Suppressor macrophage treated with lipopolysaccharide for 4 hours (primary cell): Measurements from ENCODE around the gene HAUS6.
"Not testable (repeated sequence)": the region's sequence is repeated elsewhere in the genome, so short reads cannot be mapped to it uniquely, and the experiment has no call there.

Source experiments
- DNase-seq: peaks from one replicate; pipeline ENCODE4 v3.0.0-alpha.2; 2020

HAUS6 gene

DNA sequence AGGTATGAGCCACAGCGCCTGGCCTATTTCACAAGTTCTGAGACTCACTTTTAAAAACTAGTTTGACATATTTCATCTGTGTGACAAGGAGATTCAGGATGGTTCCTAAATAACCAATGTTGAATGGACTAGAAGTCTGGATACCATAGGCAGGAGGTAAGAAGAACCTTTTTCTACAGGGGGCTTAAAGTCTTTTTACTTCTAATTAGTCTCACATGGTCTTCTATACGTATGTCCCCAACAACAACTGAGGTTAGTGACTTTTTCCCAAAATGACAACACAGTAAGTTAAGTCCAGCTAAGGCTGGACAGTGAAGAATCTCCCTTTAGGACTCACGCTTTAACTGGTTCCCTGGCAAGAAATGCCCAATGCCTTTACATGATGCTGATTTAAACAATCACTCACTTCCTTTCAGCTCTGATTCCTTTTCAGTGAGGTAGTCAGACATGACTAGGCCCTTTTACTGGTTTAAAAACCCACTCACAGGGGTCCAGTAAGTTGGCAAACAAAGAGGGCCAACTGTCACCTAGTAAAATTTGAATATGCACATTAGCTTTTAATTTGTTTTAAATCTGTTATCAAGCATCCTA lies 12.1 kb upstream of the HAUS6 start:
- DNase-seq: no peak

DNA sequence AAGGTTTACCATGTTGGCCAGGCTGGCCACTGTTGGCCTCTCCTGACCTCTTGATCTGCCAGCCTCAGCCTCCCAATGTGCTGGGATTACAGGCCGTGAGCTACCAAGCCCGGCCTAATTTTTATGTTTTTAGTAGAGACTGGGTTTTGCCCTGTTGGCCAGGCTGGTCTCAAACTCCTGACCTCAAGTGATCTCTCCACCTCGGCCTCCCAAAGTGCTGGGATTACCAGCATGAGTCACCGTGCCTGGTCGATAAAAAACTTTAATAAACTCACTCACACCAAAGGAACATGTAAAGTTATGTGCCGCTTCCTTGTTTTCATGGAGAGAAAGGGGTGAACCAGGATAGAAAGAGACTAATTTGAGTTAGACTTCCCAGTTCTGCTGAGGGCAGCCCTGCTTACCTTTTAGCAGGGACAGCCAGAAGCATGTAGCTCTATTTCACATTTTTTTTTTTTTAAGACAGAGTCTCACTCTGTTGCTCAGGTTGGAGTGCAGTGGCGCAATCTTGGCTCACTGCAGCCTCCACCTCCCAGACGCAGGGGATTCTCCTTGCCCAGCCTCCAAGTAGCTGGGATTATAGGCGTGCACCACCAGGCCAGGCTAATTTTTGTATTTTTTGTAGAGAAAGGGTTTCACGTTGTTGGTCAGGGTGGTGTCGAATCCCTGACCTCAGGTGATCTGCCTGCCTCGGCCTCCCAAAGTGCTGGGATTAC lies 11.4 kb upstream of the HAUS6 start:
- DNase-seq: no peak

DNA sequence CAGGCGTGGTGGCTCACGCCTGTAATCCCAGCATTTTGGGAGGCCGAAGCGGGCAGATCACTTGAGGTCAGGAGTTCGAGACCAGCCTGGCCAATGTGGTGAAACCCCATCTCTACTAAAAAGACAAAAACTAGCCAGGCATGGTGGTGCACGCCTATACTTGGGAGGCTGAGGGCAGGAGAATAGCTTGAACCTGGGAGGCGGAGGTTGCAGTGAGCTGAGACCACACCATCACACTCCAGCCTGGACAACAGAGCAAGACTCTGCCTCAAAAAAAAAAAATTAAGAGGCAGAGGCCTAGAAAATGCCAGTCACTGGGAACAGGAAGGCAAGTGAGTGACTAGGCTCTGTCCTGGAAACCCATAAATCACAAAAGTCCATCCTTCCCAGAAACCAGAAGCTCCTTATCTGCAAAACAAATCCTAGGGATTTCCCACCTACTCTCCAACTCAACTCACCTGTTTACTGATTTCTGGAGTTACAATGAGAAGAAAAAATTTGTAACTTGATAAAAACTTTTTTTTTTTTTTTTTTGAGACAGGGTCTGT lies 10.4 kb upstream of the HAUS6 start:
- DNase-seq: not testable (repeated sequence)

DNA sequence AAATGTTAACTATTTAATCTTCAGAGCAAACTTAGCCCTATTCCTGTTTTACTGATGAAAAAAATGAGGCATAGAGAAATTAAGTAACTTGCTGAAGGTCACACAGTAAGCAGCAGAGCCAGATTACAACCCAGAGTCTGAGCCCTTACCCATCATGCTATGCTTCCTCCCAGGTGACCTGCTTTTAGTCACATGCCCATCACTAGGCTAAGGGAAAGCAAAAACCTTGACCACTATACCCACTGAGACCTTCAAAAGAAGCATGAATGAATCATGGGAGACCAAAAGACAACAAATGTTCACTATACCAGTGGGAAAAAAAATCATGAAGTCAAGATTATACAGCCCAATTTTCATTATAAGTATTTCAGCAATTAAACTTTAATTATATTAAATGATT lies 5.3 kb upstream of the HAUS6 start:
- no peak for DNase-seq

DNA sequence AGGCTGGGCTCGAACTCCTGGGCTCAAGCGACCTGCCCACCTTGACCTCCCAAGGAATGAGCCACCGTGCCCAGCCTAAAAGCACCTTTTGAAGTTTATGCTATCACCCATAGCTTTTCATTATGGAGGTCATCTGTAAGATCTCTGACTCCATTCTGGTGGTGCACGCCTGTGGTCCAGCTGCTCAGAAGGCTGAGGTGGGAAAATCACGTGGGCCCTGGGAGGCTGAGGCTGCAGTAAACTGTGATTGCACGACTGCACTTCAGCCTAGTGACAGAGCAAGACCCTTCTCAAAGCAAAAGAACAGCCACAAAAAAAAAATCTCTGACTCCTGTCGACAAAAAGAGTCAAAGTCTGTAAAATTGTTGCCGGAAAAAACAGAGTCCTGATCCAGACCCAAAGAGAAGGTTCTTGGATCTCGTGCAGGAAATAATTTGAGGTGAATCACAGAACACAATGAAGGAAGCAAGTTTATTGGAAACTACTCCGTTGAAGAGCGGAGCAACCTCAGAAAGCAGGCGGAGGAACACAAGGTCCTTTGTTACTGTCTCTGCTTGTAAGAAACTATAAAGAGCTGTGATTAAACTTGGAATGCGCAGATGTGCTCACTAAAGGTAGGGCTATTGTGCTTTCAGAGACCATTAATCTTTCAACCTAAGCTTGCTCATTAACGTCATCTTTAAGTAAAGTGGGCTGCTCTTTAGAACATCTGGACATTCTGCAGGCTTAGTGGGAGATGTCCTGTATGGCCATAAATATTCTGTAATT lies 2.0 kb upstream of the HAUS6 start:
- DNase-seq: no peak

DNA sequence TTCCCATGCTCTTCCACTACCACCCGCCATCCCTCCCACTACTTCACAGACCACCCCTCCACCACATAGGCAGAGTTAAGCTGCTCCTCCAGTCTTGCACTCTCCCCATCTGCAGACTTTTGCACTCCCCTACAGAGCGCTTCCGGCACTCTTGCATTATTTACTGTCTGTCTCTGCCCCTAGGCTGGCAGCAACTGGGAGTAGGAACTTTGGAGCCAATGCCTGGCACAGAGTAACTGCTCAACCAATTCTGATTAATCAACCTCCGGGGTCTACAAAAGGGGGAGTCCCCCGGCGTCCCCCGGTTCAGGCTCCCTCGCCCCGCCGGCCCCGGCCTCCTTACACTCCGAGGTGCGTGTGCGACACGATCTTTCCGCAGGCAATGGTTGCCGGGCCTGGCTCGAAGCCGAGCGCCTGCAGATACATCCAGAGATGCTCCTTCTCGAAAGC lies 498 bp downstream of the HAUS6 start:
- DNase-seq: no peak

DNA sequence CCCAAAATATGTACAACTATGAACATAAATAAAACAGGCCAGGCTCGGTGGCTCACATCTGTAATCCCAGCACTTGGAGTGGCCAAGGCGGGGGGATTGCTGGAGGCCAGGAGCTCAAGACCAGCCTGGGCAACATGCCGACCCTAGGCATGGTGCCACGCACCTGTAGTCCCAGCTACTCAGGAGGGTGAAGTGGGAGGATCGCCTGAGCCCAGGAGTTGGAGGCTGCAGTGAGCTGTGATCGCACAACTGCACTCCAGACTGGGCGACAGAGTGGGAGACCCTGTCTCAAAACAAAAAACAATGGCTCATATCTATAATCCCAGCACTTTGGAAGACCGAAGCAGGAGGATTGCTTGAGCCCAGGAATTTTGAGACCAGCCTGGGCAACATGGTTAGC lies 1.5 kb downstream of the HAUS6 start:
- DNase-seq: no peak

DNA sequence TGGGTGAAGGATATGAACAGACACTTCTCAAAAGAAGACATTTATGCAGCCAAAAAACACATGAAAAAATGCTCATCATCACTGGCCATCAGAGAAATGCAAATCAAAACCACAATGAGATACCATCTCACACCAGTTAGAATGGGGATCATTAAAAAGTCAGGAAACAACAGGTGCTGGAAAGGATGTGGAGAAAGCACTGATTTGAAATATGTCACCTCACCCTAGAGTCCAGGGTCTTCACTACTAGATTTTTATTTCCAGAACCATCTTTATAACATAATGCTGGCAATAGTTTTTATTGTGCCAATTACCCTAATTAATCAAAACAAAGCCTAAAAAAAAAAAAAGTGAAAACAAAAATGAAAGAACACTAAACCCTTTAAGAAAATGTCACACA lies 5.3 kb downstream of the HAUS6 start:
- not testable (repeated sequence) for DNase-seq

DNA sequence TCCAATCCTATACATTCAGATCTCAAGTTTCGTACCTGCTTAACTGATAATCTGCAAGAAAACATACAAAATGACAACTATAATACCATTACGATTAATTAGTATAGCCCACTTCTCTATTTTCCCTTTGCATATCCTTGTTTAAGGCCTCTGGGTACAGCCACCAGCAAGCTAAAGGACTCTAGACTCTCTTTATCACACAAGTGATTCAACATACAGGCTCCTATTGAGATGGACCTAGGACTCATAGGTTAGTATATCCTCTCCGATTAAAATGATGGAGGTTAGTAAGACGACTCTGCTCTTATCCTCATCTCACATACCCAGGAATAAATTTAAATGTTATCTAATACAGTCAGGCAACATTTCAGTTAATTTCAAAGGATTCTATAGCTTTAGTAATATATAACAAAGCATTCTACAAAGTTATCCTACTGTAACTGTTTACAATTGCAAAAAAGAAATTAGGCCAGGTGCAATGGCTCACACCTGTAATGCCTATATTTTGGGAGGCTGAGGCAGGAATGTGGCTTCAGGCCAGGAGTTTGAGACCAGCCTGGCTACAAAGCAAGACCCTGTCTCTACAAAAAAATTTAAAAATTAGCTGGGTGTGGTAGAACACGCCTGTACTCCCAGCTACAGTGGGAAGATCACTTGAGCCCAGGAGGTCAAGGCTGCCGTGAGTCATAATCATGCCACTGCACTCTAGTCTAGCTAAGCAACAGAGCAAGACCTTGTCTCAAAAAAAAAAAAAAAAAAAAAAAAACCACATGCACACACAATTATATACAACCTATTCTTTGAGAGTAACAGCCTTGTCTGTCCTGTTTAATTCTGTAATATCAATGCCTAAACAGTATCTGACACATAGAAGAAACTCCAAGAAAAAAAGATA lies 15.4 kb downstream of the HAUS6 start:
- no peak for DNase-seq

DNA sequence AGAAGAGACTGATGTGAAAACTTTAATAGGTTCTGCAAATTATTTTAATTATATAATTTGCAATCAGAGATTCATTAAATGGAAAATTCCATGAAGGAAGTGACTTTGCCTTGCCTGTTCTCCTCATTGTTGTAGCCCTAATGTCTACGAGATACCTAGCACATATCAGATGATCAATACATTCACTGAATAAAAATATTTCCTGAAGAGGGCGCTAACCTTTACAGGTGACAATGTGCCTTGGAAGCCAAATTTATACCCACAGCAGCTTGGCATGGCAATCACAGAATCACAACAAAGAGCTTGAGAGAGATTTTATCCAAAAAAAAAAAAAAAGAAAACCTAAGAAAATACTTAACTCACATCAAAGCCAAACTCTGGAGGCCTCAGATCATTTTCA lies 17.4 kb downstream of the HAUS6 start:
- DNase-seq: peak; percentile 24

DNA sequence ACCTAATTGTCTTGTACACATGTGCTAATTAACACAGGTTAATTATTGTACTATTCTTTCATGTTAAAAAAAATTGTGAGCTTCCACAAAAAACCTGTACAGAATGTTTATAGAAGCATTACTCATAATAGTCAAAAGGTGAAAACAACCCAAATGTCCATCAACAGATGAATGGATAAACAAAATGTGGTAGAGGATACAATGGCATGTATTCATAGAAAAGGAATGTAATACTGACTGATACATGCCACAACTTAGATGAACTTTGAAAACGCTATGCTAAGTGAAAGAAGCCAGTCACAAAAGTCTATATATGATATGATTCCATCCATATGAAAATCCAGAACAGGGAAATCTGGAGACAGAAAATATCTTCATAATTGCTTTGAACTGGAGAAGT lies 27.9 kb downstream of the HAUS6 start:
- DNase-seq: no peak

DNA sequence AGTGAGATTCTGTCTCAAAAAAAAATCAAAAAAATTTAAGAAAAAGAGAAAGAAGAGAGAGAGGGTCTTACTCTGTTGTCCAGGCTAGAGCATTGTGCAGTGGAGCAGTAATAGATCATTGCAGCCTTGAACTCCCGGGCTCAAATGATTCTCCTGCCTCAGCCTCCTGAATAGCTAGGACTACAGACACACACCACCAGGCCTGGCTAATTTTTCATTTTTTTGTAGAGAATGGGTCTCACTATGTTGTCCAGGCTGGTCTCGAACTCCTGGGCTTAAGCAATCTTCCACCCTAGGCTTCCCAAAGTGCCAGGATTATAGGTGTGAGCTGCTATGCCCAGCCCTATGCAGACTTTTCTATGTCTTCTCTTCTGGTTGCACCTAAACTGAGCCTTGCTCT lies 28.5 kb downstream of the HAUS6 start:
- DNase-seq: no peak

DNA sequence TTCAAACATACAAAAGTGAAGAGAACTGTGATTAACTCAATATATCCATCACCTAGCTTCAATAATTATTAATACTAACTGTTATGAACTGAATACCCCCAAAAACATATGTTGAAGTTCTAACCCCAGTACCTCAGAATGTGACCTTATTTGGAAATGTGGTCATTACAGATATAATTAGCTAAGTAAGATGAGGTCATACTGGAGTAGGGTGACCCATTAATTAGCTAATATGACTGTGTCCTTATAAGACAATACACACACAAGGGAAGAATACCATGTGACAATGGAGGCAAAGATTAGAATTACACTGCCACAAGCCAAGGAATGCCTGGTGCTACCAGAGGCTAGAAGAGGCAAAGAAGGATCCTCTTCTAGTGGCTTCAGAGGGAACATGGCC lies 45.7 kb downstream of the HAUS6 start:
- no peak for DNase-seq

DNA sequence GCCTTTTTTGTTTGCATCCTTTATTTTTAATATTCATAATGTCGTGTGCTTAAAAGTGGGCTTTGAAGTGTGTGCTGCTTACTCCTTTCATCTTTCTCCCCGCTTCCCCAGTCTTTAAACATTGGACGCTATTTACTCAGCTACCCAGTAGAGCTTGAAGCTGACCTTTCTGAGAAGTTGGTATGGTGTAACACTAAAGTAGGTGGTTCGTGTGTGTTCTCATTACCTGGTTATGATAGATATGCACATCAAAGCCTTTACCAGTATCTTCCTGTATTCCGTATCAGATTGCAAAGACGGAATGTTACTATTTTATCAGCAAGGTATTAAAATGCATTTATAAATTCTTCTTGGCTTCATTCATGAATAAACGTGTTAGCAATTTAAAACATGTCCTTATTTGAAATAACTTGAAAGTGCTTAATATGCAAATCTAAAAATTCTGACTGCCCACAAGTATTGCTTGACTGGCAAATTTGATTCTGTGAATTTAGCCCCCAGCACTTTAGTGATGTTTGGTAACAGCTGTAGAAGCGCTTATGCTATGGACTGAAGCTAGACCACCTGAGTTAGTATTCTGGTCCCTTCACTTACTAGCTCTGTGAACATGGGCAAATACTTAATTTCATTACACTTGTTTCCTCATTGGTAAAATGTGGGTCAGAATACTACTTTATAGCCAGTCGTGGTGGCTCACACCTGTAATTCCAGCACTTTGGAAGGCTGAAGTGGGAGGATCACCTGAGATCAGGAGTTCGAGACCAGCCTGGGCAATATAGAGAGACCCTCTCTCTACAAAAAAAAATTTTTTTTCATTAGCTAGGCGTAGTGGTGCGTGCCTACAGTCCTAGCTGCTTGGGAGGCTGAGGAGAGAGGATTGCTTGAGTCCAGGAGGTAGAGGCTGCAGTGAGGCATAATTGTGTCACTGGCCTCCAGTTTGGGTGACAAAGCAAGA lies 51.8 kb downstream of the HAUS6 start:
- no peak for DNase-seq

DNA sequence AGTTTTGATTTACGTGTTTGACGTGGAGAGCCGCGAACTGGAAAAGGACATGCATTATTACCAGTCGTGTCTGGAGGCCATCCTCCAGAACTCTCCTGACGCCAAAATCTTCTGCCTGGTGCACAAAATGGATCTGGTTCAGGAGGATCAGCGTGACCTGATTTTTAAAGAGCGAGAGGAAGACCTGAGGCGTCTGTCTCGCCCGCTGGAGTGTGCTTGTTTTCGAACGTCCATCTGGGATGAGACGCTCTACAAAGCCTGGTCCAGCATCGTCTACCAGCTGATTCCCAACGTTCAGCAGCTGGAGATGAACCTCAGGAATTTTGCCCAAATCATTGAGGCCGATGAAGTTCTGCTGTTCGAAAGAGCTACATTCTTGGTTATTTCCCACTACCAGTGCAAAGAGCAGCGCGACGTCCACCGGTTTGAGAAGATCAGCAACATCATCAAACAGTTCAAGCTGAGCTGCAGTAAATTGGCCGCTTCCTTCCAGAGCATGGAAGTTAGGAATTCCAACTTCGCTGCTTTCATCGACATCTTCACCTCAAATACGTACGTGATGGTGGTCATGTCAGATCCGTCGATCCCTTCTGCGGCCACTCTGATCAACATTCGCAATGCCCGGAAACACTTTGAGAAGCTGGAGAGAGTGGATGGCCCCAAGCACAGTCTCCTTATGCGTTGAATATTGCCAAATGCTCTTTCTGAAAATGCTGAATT lies 52.6 kb downstream of the HAUS6 start:
- DNase-seq: peak; percentile 30

DNA sequence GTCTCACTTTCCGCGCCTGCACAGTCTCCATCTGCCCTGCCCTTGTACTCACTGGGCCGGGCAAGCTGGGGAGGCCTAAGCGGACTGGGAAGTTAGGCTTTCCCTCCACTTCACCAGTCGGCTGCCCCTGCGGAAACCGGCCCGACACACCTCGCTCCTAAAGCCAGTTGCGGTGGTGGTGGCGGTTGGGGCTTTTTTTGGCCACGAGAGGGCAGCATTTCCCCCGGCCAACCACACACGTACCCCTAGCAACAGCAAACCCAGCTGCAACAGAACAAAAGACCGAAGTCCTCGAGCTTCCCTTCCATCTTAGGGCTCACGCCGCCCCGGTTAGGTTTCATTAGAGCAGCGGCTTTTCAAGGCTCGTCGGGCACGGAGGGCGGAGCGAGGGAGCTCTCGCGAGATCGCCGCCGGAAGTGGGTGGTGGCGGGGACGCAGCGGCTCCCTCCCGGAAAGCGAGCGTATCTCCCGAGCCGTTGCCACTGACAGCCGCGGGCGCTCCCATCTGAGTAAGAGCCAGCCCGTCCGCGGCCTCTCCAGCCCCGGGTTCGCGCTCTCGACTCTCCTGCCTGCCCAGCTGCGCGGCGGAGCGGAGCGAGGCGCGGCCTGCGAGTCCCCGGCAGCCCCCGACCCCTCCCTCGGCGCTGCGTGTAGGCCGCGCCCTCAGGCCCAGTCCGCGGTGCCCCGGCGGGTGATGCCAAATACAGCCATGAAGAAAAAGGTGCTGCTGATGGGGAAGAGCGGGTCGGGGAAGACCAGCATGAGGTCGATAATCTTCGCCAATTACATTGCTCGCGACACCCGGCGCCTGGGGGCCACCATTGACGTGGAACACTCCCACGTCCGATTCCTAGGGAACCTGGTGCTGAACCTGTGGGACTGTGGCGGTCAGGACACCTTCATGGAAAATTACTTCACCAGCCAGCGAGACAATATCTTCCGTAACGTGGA lies 53.5 kb downstream of the HAUS6 start, which contains the start of gene RRAGA:
Gene RRAGA, plus strand, starts transcription at position 462 of the 951 bp plus-strand sequence. Its CDS starts 233 bp downstream, at position 695.
- DNase-seq: peak; percentile 97

DNA sequence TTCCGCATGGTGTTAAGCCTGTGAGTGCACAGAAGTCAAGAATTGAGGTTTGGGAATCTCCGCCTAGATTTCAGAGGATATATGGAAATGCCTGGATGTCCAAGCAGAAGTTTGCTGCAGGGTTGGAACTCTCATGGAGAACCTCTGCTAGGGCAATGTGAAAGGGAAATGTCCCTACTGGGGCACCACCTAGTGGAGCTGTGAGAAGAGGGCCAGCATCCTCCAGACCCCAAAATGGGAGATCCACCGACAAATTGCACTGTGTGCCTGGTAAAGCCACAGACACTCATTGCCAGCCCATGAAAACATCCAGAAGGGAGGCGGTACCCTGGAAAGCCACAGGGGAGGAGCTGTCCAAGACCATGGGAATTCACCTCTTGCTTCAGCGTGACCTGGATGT lies 66.1 kb downstream of the HAUS6 start:
- no peak for DNase-seq

DNA sequence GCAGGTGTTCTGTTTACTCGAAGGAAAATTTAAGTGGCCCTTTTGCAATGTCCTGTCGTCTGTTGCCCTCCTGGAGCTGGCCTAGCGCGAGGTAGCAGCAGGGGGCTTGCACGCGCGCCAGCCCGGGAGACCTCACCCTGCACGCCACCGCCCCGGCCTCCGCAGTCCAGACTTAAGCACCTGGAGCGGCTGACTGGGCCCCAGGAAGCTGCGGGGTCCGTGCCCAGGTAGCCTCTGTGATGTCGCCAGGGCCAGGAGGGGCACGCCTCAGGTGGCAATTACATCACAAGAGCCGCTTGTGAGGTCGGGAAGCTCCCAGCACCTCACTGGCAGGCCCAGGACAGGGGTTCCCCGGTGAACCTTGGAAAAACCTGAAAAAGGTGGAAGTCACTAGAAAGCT lies 69.7 kb downstream of the HAUS6 start, which contains the start of gene SAXO1:
Gene SAXO1, minus strand, starts transcription at position 195 of the 400 bp plus-strand sequence. CDS start 301 bp downstream, outside the sequence.
- DNase-seq: no peak

DNA sequence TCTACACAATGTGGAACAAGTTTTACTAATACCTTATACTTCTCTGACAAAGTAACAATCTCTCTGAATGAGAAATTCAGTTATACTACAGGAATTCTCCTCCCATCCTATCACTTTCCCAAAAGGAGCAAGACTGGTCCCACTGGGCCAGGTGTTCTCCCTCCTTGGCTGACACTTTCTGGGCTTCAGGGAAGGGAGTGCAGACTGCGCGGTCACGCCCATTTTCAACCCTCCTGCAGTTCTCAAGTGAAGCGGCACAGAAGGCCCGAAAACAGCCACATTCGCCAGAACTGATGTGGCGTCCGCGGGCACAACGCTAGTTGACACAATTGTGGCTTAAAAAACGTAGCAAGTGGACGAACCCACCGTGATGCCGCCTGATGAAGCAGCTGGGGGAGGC lies 70.3 kb downstream of the HAUS6 start:
- DNase-seq: no peak
